Endothelial cell (in vitro differentiated cells): ENCODE measurements around the gene CTNNA2. TPM values are rescaled to one million over a fixed set of nuclear protein-coding genes. Genes with fewer than 3 reads are reported as not detected.

ENCODE experiments used
- DNase-seq: peaks from one replicate; pipeline ENCODE4 v3.0.0; 2021; ENCODE audit warnings: low spot score
- H3K27ac Mint-ChIP-seq: one replicate; pipeline ENCODE4 v1.8.0; 2021; ENCODE audit warnings: mixed read lengths, inconsistent platforms; ENCODE audit not compliant: unreplicated experiment
- H3K27me3 Mint-ChIP-seq: one replicate; pipeline ENCODE4 v1.8.0; 2021; ENCODE audit warnings: mild to moderate bottlenecking, moderate library complexity, mixed read lengths, inconsistent platforms; ENCODE audit not compliant: unreplicated experiment
- H3K36me3 Mint-ChIP-seq: one replicate; pipeline ENCODE4 v1.8.0; 2021; ENCODE audit warnings: mild to moderate bottlenecking, low read depth, mixed read lengths, inconsistent platforms; ENCODE audit not compliant: unreplicated experiment
- H3K4me1 Mint-ChIP-seq: one replicate; pipeline ENCODE4 v1.8.0; 2021; ENCODE audit warnings: mild to moderate bottlenecking, mixed read lengths, inconsistent platforms; ENCODE audit not compliant: unreplicated experiment
- H3K4me3 Mint-ChIP-seq: one replicate; pipeline ENCODE4 v1.8.0; 2021; ENCODE audit warnings: mild to moderate bottlenecking, mixed read lengths, inconsistent platforms; ENCODE audit not compliant: unreplicated experiment
- H3K9me3 Mint-ChIP-seq: one replicate; pipeline ENCODE4 v1.8.0; 2021; ENCODE audit warnings: mixed read lengths, inconsistent platforms; ENCODE audit not compliant: unreplicated experiment
- CTCF ChIP-seq: fragments of 200-600 bp; sonication (generic); IDR thresholded peaks from one replicate; pipeline ENCODE4 v1.5.0; 2021; ENCODE audit warnings: antibody characterized with exemption; ENCODE audit not compliant: unreplicated experiment
- total RNA-seq: library from RNA; stranded (reverse); fragmentation: NEBNext Ultra II Directional; extraction: Animal tissue kit (Norgen Biotek cat#: 25700); gene quantifications from one replicate; pipeline ENCODE4 v1.2.1, GENCODE V29; 2021; ENCODE audit not compliant: unreplicated experiment

The CTNNA2 gene
- total RNA-seq, 1 donor from 2014 or later: 4.7 TPM

GRCh38 chr2:80257450-80257849, 744.6 kb downstream of the CTNNA2 start:
- no peaks in the 10 kb centered on the region for H3K27me3 Mint-ChIP-seq
- no peaks in the 10 kb centered on the region for H3K9me3 Mint-ChIP-seq
- TF ChIP-seq CTCF: no peak
- no peak overlapping the region for H3K27ac Mint-ChIP-seq
- peaks cover 3% of the 10 kb centered on the region for H3K4me1 Mint-ChIP-seq
- no peak overlapping the region for H3K4me3 Mint-ChIP-seq
- no peak for DNase-seq
- H3K36me3 Mint-ChIP-seq: no peaks in the 10 kb centered on the region

- no peaks in the 10 kb centered on the region for H3K27me3 Mint-ChIP-seq
- no peaks in the 10 kb centered on the region for H3K9me3 Mint-ChIP-seq
- H3K36me3 Mint-ChIP-seq: no peaks in the 10 kb centered on the region
- H3K4me1 Mint-ChIP-seq: peaks cover 3% of the 10 kb centered on the region
- H3K4me3 Mint-ChIP-seq: no peak overlapping the region
- no peak for TF ChIP-seq CTCF
- H3K27ac Mint-ChIP-seq: no peak overlapping the region
- no peak for DNase-seq
These were observed 745.5 kb downstream of the CTNNA2 start for GRCh38 chr2:80258341-80258740.

GRCh38 chr2:80258793-80259192, 745.9 kb downstream of the CTNNA2 start:
- Mint-ChIP-seq H3K4me3 (no peak overlapping the region), H3K36me3 (no peaks in the 10 kb centered on the region), H3K9me3 (no peaks in the 10 kb centered on the region), H3K27me3 (no peaks in the 10 kb centered on the region), H3K27ac (no peak overlapping the region), H3K4me1 (peaks cover 3% of the 10 kb centered on the region)
- DNase-seq: no peak
- no peak for TF ChIP-seq CTCF

- Mint-ChIP-seq H3K4me3 (no peak overlapping the region), H3K27me3 (no peaks in the 10 kb centered on the region), H3K36me3 (no peaks in the 10 kb centered on the region), H3K9me3 (no peaks in the 10 kb centered on the region), H3K27ac (no peak overlapping the region), H3K4me1 (peaks cover 3% of the 10 kb centered on the region)
- no peak for TF ChIP-seq CTCF
- no peak for DNase-seq
These were observed 746.4 kb downstream of the CTNNA2 start for GRCh38 chr2:80259292-80259691.

- TF ChIP-seq CTCF: no peak
- no peaks in the 10 kb centered on the region for H3K9me3 Mint-ChIP-seq
- no peak overlapping the region for H3K4me3 Mint-ChIP-seq
These were observed 753.4 kb downstream of the CTNNA2 start for GRCh38 chr2:80266231-80266630.

More at GRCh38 chr2:80266231-80266630, 753.4 kb downstream of the CTNNA2 start:
- DNase-seq: no peak
- H3K36me3 Mint-ChIP-seq: no peaks in the 10 kb centered on the region
- no peak overlapping the region for H3K27ac Mint-ChIP-seq
- peaks cover 5% of the 10 kb centered on the region for H3K4me1 Mint-ChIP-seq
- no peaks in the 10 kb centered on the region for H3K27me3 Mint-ChIP-seq
